Measurements from ENCODE around the gene COPS7A. TPM values are rescaled to one million over a fixed set of nuclear protein-coding genes. Genes with fewer than 3 reads are reported as not detected.

The COPS7A gene
- total RNA-seq, 1 donor from 2014 or later: 42.6 TPM

- no peaks in the 10 kb centered on the region for H3K9me3 Mint-ChIP-seq (ENCODE audit: low read depth)
- H3K4me1 Mint-ChIP-seq (ENCODE audit: low read depth): peaks cover 12% of the 10 kb centered on the region
- TF ChIP-seq, protein P1, sequence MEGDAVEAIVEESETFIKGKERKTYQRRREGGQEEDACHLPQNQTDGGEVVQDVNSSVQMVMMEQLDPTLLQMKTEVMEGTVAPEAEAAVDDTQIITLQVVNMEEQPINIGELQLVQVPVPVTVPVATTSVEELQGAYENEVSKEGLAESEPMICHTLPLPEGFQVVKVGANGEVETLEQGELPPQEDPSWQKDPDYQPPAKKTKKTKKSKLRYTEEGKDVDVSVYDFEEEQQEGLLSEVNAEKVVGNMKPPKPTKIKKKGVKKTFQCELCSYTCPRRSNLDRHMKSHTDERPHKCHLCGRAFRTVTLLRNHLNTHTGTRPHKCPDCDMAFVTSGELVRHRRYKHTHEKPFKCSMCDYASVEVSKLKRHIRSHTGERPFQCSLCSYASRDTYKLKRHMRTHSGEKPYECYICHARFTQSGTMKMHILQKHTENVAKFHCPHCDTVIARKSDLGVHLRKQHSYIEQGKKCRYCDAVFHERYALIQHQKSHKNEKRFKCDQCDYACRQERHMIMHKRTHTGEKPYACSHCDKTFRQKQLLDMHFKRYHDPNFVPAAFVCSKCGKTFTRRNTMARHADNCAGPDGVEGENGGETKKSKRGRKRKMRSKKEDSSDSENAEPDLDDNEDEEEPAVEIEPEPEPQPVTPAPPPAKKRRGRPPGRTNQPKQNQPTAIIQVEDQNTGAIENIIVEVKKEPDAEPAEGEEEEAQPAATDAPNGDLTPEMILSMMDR (IDR thresholded peaks at IDR 0.05; ENCODE audit: unreplicated experiment): no peak
- DNase-seq (ENCODE audit: low spot score, unreplicated experiment): no peak
- H3K36me3 Mint-ChIP-seq (ENCODE audit: insufficient read depth): peaks cover 43% of the 10 kb centered on the region
- no peak overlapping the region for H3K4me3 Mint-ChIP-seq (ENCODE audit: low read depth)
- no peak overlapping the region for H3K27ac Mint-ChIP-seq
- H3K27me3 Mint-ChIP-seq: no peaks in the 10 kb centered on the region
Observed at GRCh38 chr12:6748761-6749160, 24.9 kb downstream of the COPS7A start.

- no peak for DNase-seq (ENCODE audit: low spot score, unreplicated experiment)
- Mint-ChIP-seq H3K4me3 (ENCODE audit: low read depth) (no peak overlapping the region), H3K4me1 (ENCODE audit: low read depth) (peaks cover 20% of the 10 kb centered on the region), H3K9me3 (ENCODE audit: low read depth) (no peaks in the 10 kb centered on the region), H3K36me3 (ENCODE audit: insufficient read depth) (peaks cover 36% of the 10 kb centered on the region), H3K27me3 (no peaks in the 10 kb centered on the region), H3K27ac (no peak overlapping the region)
- TF ChIP-seq, protein P1 (IDR thresholded peaks at IDR 0.05; ENCODE audit: unreplicated experiment): no peak
Observed at GRCh38 chr12:6750506-6750905, 26.7 kb downstream of the COPS7A start.

DNA sequence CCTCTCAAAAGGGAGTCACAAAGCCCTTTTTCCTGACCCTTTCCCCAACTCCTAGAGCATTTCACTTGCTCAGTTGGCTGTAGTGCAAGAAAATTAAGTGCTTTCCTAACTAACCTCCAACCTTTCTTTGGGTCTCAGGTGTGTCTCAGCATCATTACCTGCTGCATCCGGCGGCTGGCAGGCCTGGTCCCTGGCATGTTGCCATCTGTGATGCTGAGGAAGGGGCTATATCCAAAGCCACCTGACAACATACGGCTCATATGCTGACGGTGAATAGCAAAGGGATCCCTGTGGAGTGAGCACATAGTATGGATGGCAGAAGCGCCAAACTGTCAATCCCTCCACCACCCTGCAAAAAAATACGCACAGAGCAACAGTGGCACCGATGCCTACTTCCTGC is 27.9 kb downstream of the COPS7A start:
- Mint-ChIP-seq H3K36me3 (ENCODE audit: insufficient read depth) (peaks cover 33% of the 10 kb centered on the region), H3K27me3 (no peaks in the 10 kb centered on the region), H3K9me3 (ENCODE audit: low read depth) (no peaks in the 10 kb centered on the region), H3K4me3 (ENCODE audit: low read depth) (peak overlapping the region; percentile 96), H3K27ac (peak overlapping the region; percentile 100), H3K4me1 (ENCODE audit: low read depth) (peaks cover 20% of the 10 kb centered on the region)
- DNase-seq (ENCODE audit: low spot score, unreplicated experiment): no peak
- TF ChIP-seq, protein P1 (IDR thresholded peaks at IDR 0.05; ENCODE audit: unreplicated experiment): no peak

- Mint-ChIP-seq H3K9me3 (ENCODE audit: low read depth) (no peaks in the 10 kb centered on the region), H3K4me3 (ENCODE audit: low read depth) (peak overlapping the region; percentile 96), H3K36me3 (ENCODE audit: insufficient read depth) (peaks cover 28% of the 10 kb centered on the region), H3K27ac (peak overlapping the region; percentile 100), H3K27me3 (peaks cover 3% of the 10 kb centered on the region), H3K4me1 (ENCODE audit: low read depth) (peaks cover 21% of the 10 kb centered on the region)
- TF ChIP-seq, protein P1 (IDR thresholded peaks at IDR 0.05; ENCODE audit: unreplicated experiment): peak; percentile 53
- DNase-seq (ENCODE audit: low spot score, unreplicated experiment): no peak
Observed at GRCh38 chr12:6752167-6752920, 28.5 kb downstream of the COPS7A start.

- TF ChIP-seq, protein P1 (IDR thresholded peaks at IDR 0.05; ENCODE audit: unreplicated experiment): peak; percentile 99
- DNase-seq (ENCODE audit: low spot score, unreplicated experiment): peak; percentile 100
- H3K27ac Mint-ChIP-seq: peak within 1 kb of the TSS; percentile 100
- peaks cover 22% of the 10 kb centered on the region for H3K4me1 Mint-ChIP-seq (ENCODE audit: low read depth)
- peak within 1 kb of the TSS; percentile 96 for H3K4me3 Mint-ChIP-seq (ENCODE audit: low read depth)
- H3K9me3 Mint-ChIP-seq (ENCODE audit: low read depth): no peaks in the 10 kb centered on the region
- H3K36me3 Mint-ChIP-seq (ENCODE audit: insufficient read depth): peaks cover 20% of the 10 kb centered on the region
- H3K27me3 Mint-ChIP-seq: peaks cover 4% of the 10 kb centered on the region
Observed at GRCh38 chr12:6752921-6753771, 29.3 kb downstream of the COPS7A start, which contains the start of gene MLF2. MLF2 (minus strand) TSS chr12:6753141; CDS start chr12:6752334, 807 bp downstream.

All from progenitor cell of endocrine pancreas (in vitro differentiated cells).